GM20431 (cell line): ENCODE measurements around the gene LRRC49.

ENCODE experiments used
- in situ Hi-C: fragments of 300-500 bp; cut with MseI, MboI; formaldehyde crosslinking; loops from one replicate; pipeline ENCODE4 v1.15.0; 2020; ENCODE audit warnings: low sequenced_read_pairs; ENCODE audit not compliant: unreplicated experiment

The LRRC49 gene

DNA sequence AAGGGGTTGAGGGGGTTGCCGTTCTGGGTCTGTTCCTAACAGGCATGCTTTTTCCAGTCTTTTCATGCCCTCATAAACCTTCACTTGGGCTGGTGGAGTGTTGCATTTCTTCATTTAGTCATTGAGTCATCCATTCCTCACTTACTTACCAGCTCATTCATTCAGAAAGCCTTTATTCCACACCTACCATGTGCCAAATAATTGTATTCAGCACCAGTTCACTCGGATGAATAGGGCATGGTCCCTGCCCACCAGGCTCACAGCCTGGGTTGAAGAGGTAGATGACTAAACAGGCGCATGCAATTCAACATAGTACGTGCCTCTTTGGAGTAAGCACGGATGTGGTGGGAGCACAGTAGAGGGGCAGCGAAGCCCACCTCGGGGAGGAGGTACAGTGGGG is 187.5 kb downstream of the LRRC49 start:
- in situ Hi-C loops = no loop called here

DNA sequence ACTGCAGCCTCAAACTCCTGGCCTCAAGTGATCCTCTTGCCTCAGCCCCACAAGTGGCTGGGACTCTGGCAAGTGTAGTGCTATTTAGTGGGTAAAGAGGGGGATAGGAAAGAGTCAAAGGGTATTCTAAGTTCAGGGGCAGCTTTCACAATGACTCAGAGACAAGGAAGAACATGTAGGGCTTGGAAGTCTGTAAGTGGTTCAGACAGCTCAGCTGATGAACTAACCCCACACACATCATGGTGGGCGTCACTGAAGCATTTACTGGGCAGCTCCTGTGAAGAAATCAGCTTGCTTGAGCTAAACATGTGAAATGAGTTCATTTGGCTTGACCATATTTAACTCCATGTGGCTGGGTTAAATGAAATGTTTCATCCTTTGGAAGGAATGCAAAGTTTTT is 188.1 kb downstream of the LRRC49 start:
- in situ Hi-C loops = no loop called here

DNA sequence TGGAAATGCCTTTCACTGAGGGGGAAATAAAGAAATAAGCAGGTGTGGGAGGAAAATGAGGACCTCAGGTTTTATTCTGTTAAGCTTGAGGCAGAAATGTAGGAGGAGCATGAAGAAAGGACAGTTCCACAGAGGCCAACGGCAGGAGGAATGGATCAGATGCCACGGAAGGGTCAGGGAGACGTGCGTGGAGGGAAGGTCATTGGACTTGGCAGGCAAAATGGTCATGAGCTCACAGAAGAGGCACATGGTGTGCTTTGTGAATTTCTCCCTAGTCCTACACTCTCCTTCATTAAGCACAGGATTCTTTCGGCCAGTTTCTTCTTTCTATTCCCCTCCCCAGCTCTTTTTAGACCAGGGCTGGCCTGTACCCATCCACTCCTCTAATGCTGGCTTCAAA is 190.2 kb downstream of the LRRC49 start:
- in situ Hi-C loops = no loop called here

DNA sequence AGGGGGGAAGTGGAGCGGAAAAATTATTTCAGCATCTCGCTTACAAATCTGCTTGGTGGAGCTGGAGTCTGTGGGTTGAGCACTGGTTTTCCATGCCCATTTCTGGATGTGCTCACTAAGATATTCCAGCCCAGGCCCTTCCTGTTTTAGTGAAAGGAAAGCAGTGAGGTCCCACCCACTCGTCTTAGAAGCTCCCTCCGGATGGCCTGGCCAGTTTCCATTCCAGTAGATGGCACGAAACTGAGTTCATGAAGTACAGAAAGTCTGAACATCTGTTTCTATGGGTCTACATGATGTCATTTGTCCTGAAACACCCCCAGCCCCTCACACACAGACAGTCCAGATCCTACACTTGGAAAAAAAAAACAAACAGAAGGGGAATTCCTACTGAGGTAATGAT is 190.7 kb downstream of the LRRC49 start:
- in situ Hi-C loops = no loop called here

DNA sequence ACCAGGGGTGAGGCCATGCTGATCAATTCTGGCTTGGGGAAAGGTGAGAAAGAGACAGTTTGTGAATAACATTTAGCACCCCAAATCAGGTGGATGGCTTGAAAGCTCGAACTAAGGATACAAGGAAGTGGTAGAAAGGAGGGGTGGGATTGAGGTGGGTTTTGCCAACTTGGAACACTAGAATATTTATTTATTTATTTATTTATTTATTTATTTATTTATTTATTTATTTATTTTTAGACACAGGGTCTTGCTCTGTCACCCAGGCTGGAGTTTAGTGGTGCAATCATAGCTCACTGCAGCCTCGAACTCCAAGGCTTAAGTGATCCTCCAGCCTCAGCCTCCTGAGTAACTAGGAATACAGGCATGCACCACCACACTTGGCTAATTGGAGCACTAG is 191.6 kb downstream of the LRRC49 start:
- in situ Hi-C loops = no loop called here

DNA sequence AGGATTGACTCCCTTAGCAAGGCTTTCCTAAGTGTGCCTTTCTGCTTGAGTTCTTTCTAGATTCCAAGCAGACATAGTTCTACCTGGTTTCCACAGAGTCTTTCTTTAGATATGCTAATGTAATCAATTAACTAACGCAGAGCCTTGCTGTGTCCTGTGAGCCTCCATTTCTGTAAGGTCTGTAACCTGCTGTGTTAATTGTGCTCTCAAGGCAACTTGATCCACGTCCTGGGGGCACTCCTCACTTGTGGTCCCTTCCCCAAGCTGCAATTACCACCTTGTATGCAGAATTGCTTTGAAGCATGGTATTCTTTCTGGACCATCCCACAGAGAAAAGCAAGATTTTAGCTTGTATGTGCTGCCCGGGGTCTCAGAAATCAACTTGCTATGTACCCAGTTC is 193.2 kb downstream of the LRRC49 start:
- in situ Hi-C loops = no loop called here

DNA sequence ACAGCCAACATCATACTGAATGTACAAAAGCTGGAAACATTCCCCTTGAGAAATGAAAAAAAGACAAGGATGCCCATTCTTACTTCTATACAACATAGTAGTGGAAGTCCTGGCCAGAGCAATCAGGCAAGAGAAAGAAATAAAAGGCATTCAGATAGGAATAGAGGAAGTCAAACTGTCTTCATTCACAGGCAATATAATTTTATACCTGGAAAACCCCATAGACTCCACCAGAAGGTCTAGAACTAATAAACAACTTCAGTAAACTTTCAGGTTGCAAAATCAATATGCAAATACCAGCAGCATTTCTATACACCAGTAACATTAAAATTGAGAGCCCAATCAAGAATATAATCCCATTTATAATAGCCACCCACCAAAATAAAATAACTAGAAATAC is 195.5 kb downstream of the LRRC49 start:
- in situ Hi-C loops = no loop called here

DNA sequence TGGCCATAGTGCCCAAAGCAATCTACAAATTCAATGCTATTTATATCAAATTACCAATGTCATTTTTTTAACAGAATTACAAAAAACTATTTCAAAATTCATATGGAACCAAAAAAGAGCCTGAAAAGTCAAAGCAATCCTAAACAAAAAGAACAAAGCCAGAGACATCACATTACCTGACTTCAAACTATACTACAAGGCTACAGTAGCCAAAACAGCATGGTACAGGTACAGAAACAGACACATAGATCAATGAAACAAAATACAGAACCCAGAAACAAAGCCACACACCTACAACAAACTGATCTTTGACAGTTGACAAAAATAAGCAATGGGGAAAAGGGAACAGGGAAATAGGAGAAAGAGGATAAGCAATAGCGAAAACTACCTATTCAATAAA is 196.1 kb downstream of the LRRC49 start:
- in situ Hi-C loops = no loop called here

DNA sequence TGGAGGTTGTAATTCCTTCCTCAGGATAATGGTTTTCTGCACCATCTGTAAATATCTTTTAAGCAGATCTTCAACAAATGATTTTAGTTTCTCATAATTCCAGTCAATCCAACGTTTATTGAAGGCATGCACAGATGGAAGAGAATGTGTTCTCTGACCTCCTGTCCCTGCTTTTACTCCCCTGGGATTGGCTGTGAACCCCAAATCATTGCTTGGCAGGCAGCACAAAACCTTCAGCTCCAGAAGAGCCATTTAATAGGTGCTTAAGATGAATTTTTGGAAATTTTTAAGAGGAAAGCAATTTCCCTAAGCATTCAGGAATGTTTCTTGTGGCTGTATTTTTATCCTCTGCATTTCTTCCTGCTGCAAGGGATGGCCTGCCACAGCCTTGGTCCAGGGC is 197.2 kb downstream of the LRRC49 start:
- in situ Hi-C loops = no loop called here

DNA sequence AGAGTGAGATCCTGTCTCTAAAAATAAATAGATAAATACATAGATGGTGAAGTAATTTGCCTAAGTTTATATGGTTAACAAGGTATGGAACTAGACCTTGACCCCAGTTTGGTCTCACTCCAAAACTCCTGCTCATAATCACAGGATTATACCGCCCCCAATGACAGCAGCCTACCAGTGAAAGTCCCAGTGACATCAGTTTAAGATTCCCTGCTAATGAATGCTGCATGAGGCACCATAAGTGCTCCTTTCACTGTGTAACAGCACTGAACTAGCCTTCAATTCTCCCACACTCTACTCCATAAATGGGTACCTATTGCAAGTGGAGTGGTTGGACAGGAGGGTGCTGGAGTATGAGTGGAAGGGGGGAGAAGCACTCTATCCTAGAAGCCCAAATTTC is 199.0 kb downstream of the LRRC49 start:
- in situ Hi-C loops = no loop called here

DNA sequence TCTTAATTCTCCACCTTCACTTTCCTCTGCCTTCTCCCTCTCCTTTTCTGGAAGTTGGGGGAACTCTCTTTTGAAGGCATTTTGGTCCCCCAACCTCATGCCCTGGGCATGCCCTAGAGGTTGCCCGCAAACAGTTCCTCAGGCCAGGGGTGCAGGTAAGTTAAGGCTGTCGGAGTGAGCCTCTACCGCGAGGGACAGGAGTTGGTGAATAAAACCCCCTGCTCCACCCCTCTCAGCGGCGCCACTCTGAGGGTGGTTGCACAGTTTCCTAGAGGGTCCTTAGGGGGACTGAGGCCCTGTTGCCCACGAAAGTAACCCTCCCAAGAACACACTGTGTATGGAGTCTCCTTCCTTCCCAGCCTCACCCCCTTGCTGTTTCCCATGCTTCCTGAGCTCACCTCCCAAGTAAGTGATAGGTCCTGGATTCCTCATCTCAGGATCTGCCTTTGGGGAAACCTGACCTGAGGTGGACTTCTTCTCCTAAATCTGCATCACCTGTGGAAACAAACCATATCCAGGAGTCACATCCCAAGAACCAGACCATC is 199.5 kb downstream of the LRRC49 start:
- in situ Hi-C loops = no loop called here

DNA sequence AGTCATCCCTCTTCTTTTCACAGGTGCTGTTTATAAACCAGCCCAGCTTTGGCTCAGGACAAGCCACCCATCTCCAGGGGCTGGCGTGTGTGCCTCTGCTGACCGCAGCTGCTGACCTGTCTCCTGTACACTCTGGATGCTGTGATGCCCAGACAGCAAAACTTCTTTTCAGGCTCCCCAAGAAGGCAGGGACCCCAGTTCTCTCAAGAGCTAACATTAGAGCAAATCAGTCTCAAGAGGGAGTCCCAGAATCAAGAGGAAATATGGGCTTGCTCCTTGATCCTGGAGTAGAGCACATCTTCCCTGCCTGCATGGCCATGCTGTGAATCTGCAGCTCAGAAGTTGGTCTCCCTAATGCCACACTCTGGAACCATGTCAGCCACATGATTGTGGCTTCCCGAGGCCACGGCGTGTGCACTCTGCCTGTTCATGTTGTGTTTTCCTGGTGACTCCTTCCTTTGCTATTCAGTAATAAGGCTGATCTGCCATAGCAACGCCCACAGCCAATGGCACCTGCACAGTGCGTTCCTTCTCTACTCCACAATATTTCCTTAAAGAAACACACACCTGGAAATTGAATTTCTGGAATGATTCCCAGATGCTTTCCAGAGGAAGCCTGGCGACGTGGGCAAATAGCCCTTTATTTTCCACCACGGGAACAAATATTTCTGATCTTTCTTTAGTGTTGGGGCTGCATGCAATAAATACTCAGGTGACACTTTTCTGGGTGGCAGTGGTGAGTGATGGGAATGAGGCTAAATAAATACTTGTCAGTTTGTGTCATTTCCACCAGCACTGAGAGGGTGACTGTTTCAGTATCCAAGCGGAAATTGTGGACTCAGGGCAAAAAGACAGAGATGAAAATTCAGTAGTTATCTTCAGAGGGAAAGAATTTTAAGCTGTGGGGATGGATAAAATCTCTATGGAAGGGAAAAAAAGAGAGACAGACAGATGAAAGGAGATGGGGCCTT is 200.7 kb downstream of the LRRC49 start:
- in situ Hi-C loops = no loop called here

DNA sequence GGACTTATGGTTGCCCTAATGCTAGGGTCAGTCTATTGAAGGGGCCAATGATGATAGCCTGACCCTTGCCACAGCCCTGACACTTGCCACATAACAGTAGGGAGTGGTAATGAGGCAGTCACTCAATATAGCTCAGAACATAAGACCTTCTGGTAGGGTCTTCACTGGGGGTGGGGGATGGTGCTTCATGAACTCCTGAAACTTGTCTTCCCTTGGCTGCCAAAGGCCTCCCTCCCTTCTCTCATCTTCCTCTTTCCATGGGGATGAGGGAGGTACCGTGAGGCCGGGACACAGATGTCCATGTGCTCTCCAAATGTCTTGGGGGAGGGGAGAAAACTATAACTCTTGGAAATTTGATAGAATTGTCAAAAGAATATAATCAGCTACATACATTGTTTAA is 201.5 kb downstream of the LRRC49 start:
- in situ Hi-C loops = no loop called here

DNA sequence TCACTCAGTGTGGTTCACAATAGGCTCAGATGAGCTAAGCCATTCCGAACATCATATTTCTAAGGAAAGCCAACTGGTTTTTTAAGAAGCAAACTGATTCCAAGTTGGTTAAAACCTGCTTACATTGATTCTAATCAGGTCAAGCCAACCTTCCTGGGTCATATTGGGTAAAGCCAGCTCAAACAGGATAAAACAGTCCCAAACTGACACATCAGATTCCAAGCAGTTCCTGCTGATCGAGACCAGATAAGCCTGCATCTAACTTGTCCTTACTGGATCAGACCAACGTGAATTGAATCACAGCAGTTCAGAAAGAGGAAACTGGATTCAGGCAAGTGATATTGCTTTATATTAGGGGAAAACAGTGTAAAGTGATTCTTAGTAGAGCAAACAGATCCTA is 204.1 kb downstream of the LRRC49 start:
- in situ Hi-C loops = no loop called here

DNA sequence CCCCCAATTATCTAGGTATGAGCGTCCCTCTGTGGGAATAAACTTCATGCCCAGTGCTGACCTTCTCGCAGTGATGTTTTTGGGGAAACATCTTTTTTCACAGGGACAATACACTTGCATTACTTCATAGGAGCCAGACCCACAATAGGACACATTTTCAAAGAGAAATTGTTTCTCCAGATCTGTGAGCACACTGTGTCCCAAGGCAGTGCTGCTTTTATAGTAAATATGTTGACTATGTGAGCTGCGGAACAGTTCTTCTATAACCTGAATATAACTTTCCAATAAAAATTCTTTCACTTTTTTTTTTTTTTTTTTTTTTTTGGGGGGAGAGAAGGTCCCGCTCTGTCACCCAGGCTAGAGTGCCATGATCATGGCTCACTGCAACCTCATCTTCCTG is 205.3 kb downstream of the LRRC49 start:
- in situ Hi-C loops = no loop called here

DNA sequence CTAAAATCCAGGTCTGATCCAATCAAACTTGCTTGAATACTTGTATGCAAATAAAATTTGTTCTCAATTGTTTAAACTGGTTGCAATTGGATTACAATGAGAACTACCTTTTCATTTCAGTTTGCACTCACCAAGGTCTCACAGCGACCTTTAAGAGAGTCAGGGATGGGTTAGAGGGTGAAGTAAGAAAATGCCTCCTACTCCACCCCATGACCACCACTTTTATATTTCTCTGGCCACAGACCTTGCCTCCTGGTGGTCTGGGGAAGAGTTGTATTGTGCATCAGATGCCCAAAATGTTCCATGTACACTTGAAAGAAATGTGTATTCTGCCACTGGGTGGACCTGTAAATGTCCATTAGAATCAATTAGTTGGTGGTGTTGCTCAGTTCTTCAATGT is 206.3 kb downstream of the LRRC49 start:
- in situ Hi-C loops = no loop called here
